Midbrain (tissue), 1 donor: Measurements from ENCODE around the gene RCAN2.

ENCODE experiments used
- DNase-seq: peaks from one replicate; lab custom pipeline; 2025; lab: John Stamatoyannopoulos, UW

The RCAN2 gene

GRCh38 chr6:46254946-46255345 lies 236.3 kb downstream of the RCAN2 start:
- DNase-seq = no peak

GRCh38 chr6:46254331-46254730 lies 236.9 kb downstream of the RCAN2 start:
- no peak for DNase-seq

DNA sequence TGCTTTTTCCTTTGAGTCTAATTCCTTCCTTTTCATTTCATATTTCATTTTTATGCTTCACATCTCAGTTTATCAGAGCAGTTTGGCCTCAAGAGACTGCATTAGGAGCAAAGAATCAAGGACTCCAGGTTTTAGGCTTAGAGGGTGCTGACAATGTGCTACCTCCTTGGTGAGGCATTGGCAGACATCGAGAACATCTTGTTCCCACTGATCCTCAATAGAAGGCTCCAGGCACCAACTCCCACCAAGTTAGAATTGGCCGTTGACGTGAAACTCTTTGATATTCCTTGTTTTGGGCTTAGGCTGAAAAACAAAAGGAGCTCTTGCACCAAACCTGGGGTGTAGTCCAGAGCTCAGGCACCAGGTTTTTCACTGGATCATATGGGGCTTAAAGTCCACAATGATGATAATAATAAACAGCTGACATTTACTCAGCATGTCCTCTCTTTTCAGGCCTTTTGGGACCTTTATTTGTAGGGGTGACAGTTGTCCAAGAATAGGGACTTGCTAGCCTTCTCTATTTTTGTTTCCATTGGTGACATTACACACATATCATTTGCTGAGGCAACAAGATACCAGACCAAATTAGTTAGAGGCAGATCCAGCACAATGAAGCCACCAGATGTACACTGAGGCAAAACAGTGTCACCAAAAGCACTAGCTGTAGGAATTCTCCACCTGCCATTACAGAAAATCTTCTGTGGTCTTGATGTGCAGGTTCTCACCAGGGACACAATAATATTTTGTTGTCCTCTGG lies 239.5 kb downstream of the RCAN2 start:
- DNase-seq = no peak

GRCh38 chr6:46248143-46248542 lies 243.1 kb downstream of the RCAN2 start:
- no peak for DNase-seq

DNA sequence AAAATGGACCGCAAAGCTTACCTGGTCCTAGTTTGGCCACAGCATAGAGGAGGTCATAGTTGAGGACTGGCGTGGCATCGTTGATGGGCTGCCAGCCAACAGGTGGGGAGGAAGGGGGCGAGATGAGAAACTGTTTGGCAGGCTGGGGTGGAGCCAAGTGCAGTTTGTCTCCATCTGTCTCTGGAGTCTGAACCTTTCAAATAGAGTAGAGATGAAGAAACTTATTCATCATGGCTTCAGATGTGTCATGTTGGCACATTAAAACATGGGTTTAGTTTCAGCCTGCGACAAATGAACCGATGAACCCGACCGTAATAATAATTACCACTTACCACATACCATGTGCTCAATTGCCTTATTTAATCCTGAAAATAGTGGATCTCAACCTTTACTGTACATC lies 244.5 kb downstream of the RCAN2 start:
- no peak for DNase-seq

DNA sequence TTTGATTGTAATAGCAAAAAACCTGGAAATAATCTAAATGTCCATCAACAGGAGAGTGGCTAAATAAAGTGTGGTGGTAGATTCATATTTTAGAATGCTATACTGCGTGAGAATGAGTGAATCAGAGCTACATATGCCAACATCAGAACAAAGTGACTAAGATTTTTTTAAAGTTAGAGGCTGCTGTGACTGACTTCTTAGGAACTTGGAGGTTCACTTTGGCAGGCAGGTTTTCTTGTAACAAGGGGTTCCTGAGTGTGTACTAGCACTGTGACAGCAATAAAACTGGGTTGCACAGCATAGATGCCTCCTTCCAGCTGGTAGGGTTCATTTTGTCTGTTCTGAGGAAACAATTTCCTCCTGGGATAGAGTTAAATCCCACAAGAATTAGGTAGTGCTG lies 245.2 kb downstream of the RCAN2 start:
- no peak for DNase-seq

- no peak for DNase-seq
These were observed 246.6 kb downstream of the RCAN2 start for GRCh38 chr6:46244670-46245069.

- DNase-seq = no peak
These were observed 247.5 kb downstream of the RCAN2 start for GRCh38 chr6:46243754-46244153.

- no peak for DNase-seq
These were observed 248.3 kb downstream of the RCAN2 start for GRCh38 chr6:46242921-46243320.

GRCh38 chr6:46240866-46241565 lies 250.2 kb downstream of the RCAN2 start:
- DNase-seq = no peak

- no peak for DNase-seq
These were observed 254.5 kb downstream of the RCAN2 start for GRCh38 chr6:46236752-46237151.

DNA sequence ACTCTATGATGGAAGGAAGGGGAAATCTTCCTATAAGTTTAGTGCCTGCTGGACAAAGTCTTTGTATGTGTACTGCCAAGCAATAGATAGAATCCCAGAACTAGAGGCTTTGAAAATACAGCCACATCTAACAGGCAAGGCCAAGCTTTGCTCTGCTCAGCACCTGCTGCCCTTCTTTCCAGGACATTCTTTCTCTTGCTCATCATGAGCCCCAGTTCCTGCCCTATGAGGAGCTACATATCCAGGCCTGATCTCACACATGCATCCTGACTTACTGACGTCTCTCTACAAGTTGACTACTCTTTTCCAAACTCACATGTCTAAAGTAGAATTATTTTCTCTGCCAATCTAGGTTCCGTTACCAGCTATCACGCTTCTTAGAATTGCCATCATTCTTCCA lies 256.0 kb downstream of the RCAN2 start:
- DNase-seq = no peak

DNA sequence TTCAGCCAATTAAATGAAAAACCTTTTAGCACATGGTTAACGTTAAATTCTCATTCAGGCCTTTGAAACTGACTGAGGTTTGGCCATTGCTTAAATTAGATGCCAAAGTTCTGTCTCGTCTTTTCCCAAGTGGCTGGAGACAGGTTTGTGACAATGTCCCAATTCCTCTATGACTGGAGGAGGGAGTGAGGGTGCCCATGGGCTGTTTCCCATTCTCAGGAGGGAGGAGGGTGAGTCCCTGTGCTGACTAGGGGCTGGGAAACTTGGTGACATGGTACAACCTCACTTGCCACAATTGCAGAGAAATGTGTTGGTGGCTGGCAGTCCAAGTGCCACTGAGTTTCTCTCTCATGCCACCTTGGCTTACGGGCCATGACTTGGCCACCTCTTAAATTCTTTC lies 256.5 kb downstream of the RCAN2 start:
- DNase-seq = no peak

DNA sequence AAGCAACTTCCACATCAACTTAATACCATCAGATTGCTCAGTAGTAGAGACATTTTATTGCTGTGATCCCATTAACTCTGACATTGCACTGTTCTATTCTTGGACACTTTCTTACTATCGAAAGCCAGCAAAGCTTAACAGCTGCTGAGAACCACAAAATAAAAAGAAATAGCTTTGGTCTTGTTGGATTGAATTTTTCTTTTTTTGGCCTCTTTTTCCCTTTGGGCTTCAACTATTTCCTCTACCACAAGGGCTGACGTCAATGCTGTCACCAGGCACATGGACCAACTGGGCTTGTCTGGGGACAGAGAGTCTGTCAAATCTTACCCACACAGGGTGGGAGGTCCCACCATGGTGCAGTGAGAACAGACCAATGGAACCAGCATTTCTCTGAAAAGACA lies 257.1 kb downstream of the RCAN2 start:
- DNase-seq = no peak

DNA sequence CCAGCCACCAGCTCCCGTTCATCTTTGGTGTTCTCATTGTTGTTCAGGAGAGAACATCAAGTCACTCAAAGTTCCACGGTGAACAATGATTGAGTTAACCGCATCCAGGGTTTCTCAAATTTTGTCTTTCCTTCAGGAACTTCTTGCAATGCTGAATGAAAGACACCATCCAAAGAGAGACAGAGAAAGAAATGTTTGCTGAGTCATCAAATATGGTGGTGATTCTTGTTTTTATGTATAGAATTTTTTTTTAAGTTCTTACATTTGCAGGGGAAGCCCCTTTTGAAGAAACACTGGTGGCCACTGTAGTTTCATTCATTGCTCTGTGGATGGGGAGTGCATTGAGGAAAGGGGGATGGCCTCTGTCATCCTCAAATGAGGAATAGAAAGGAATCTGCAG lies 258.1 kb downstream of the RCAN2 start:
- no peak for DNase-seq

DNA sequence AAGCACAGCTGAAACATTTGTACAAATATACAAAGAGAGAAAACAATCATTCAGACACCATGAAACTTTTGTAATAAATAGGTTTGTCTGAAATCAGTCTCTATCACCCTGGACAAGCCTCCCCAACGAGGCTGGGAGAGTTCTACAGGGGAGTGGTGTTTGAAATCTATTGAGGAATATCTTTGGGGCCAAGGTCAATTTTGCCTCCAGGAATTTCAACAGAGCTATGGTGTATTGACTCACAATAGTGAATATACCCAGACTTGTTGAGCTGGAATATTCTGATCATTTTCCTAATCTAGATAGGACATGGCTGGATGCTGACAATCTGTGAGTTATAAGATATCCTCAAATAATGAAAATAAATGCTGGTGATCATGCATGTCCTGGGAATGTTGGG lies 269.0 kb downstream of the RCAN2 start:
- DNase-seq = no peak

- peak; percentile 76 for DNase-seq
These were observed 269.9 kb downstream of the RCAN2 start for GRCh38 chr6:46221222-46221793.

DNA sequence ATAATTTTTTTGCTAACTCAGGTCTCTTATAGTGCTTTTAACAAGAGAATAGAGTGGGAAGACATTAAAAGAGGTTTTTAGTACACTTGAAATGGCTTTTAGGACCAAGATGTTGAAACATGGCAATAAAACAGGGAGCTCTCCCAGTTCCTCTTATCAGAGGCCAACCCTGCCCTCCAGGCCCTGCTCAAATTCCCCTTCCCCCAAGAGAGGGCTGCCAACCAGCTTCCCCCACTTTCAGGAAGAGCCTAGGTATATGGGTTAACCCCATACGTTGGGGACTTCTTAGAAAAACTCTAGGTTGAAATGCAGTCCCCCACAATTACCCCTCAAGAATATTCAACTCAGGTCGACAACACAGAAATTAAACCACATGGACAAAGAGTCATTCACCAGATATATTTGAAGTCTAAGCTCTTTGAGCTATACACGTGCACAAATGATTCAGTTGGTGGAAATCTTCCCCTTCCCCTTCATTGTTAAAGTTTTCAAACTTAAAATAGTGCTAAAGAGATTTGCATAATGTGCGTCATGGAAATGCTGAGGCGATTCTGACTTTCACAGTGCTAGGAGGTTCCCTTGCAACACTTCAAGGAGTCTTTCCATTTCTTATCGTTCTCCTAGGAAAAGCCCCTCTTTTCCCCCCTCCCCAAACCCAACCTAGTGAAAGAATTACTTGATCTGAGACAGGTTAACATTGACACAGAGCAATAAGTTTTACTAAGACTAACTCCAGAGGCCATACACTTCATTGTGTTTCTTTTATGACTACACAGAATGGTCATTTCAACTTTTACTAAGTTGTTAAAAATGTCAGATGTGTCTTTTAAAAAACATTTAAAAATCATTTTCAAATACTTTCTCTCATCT lies 270.7 kb downstream of the RCAN2 start:
- no peak for DNase-seq

DNA sequence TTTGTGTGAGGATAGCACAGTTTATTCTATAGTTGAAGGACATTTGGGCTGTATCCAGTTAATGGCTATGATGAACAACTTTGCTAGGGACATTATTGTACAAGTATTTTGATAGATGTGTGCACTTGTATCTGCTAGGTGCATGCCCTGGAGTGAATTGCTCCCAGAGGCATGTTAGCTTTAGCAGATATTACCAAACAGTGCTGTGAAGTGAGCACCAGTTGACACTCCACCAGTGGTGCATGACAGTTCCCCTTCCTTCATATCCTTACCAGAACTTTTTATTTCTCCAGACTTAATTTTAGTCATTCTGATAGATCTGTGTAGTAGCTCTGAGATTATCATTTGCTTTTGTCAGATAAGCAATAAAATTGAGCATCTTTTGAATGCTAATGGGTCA lies 271.6 kb downstream of the RCAN2 start:
- no peak for DNase-seq

DNA sequence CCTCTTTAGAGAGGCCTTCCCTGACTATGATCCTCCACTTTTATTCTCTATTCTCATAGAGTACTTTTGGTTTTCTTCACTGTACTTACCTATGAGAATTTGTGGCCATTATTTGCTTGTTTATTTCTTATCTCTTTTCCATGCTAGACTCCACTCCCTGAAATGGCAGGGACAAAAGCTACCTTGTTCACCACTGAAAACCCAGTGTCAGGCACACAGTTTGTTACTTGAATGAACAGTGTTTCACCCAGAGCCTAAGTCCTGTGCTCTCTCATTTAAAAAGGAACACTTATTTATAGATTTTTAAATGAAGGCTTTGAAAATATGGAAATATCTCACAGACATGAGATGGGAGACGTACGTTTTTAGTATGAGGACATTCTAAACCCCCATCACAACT lies 272.8 kb downstream of the RCAN2 start:
- DNase-seq = no peak

- peak; percentile 71 for DNase-seq
These were observed 273.5 kb downstream of the RCAN2 start for GRCh38 chr6:46217671-46218131.

DNA sequence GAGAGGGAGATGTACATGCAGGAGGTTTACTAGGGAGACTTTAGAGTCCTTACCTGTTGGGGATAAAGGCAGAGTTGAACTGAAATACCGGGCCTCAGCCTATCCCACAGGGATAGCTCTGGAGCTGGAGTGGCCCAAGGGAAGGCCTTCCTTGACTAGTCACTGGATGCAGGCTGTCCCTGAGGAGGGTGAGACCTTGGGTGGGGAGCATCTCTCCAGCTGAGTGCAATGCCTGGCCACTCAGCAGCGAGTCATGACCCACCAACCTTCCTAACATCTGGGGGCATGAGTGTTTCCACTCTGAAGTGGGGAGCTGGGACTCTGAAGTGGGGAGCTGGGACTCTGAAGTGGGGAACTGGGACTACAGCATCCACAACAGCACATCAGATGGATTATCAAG lies 274.4 kb downstream of the RCAN2 start:
- DNase-seq = no peak
